GM19463 (cell line): Measurements from ENCODE around the gene RAB20.
A peak's percentile ranks its signal among the peaks of the same experiment; 100 is the strongest.
"Not testable (repeated sequence)": the region's sequence is repeated elsewhere in the genome, so short reads cannot be mapped to it uniquely, and the experiment has no call there.

Experiments
- ATAC-seq: cut with Tn5 transposase; IDR thresholded peaks from one replicate; pipeline ENCODE4 v1.9.1; 2021; ENCODE audit warnings: mild to moderate bottlenecking, moderate library complexity; ENCODE audit not compliant: unreplicated experiment

Gene RAB20

DNA sequence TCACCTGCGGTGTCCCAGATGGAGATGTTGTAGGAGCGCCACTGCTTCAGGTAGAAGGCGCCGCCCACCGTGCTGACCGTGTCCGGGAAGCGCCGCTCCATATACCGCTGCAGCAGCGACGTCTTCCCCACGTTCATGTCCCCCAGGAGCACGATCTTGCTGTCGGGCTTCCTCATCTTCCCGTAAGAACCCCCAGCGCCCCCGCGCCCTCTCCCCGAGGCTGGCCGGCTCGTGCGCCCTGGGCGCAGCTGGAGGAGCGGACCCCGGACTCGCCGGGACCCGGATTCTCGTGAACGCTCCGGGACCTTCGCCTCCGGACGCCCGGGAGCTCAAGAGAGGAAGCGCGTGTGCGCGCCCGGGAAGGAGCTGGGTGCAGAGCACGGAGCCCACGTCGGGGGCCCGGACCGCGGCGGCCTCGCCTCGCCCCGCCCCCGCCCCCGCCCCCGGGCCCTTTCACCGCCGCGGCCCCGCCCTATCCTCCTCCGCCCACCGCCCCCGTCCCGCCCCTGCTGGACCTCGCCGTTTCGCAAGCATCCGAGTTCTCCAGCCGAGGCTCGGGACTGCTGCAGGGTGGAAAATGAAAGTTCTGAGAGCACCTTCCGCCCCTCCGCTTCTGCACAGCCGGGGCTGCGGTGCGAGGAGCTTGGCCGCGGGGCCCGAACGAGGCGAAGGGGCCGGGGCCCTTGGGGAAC is at the start of gene RAB20:
Gene RAB20, minus strand, starts transcription at position 379 of the 692 bp plus-strand sequence. Its CDS starts 203 bp downstream, at position 176.
- ATAC-seq, result peak; percentile 78

DNA sequence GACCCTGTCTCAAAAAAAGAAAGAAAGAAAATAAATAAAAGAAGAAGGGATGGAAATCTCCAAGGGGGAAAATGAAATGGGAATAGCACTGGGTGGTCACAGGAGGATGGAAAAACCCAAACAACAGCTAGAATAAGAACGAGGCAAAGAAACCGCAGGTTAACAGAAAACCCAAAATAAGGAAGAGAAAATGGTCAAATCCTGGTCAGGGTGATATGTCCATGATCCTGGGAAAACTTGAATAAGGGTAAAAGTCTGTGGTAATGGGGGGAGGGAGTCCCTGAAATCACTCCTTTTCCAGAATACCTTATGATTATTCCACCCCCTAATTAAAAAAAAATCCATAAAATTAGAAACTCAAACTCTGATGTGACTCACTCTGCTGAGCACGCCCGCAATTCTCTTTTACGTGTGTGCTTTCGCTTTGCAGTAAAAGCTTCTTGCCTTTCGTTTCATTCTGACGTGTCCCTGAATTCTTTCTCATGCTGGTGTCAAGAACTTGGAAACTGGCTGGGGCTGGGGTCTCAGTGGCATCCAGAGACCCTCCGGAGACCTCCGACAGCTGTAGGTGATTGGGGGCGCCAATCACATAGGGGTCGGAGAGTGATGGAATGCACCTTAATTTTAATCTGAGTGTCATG is 49.6 kb upstream of the RAB20 start:
- ATAC-seq, result no peak

GRCh38 chr13:110607675-110608224 is 46.2 kb upstream of the RAB20 start:
- ATAC-seq, result no peak

DNA sequence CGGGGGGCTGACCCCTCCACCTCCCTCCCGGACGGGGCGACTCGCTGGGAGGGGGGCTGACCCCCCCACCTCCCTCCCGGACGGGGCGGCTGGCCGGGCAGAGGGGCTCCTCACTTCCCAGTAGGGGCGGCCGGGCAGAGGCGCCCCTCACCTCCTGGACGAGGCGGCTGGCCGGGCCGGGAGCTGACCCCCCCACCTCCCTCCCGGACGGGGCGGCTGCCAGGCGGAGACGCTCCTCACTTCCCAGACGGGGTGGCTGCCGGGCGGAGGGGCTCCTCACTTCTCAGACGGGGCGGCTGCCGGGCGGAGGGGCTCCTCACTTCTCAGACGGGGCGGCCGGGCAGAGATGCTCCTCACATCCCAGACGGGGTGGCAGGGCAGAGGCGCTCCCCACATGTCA is 44.8 kb upstream of the RAB20 start:
- ATAC-seq, result not testable (repeated sequence)

- ATAC-seq, result no peak
Measured at GRCh38 chr13:110605132-110605531, 43.6 kb upstream of the RAB20 start.

DNA sequence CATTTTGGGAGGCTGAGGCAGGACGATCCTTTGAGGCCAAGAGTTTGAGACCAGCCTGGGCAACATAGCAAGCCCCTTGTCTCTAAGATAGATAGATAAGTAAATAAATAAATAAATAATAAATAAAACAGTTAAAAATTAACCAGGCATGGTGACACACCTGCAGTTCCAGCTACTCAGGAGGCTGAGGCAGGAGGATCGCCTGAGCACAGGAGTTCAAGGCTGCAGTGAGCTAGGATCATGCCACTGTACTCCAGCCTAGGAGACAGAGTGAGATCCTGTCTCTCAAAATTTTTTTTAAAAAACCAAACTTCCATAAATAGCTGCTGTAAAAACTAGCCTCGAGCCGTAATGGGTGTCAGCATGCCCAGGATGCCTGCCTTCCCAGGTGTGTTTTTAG is 39.5 kb upstream of the RAB20 start:
- no peak for ATAC-seq

DNA sequence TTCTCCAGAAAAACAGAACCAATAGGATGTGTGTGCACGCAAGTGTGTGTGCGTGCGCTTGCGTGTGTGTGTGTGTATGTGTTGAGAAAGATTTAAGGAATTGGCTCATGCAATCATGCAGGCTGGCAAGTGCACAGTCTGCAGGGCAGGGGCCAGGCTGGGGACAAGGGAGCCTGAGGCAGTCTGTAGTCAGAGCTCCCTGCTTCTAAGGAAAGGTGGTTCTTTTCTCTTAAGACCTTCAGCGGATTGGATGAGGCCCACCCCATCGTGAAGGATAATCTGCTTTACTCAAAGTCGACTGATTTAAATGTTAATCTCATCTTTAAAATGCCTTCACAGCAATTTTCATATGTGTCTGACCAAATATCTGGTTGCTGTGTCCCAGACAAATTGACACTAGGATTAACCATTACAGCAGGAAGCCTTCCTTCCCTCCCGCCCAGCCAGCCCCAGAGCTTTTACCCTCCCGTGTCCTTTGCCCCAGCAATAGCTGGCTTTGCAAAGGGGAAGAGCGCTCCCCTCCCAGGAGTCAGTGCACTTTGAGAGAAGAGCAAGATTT is 38.8 kb upstream of the RAB20 start:
- ATAC-seq, result no peak

- ATAC-seq, result no peak
Measured at GRCh38 chr13:110597041-110597689, 35.6 kb upstream of the RAB20 start.

DNA sequence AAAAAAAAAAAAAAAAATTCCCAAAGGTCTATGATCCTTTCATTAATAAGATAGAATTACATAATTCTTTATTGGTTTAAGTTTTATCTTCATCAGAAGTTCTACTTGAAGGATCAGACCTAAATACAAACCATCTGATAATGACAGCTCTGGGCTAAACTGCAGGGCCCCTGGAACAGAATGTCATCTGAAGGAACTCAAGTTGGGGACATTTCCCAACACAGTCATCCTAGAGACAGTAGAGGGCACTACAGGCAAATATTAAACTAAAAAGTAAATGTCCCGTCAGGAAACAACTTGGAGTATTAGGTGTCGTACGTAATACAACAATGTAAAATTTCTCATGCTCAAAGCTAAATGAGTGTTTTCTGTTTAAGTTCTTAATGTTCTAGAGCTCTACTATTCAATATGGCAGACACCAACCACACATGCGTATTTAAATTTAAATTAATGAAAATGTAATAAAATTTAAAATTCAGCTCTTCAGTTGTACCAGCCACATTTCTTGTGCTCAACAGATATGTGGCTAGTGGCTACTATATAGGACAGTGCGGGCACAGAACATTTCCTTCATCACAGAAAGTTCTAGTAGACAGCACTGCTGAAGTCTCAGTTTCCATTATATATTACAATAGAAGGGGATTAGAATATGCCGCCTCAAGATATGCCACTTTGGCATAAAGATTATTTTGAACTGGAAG is 32.1 kb upstream of the RAB20 start:
- ATAC-seq, result peak; percentile 82

DNA sequence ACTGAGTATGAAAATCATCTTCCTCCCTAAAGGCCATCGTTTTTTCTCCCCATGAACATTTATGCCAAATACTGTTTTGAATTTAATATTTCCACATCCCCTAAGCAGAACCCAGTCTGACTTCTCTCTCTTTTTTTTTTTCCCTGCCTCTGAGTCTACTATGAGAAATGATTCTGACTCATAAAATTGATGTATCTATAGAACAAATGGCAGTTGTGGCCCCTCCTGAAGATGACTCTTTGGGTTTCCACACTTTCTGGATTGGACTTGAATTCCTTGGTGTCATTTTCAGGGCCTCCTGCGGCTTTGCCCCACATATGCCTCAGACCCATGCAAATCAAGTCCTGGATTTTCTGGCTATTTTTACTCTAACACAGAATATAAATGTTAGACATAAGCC is 31.1 kb upstream of the RAB20 start:
- ATAC-seq, result no peak

- ATAC-seq, result no peak
Measured at GRCh38 chr13:110590577-110590976, 29.1 kb upstream of the RAB20 start.

DNA sequence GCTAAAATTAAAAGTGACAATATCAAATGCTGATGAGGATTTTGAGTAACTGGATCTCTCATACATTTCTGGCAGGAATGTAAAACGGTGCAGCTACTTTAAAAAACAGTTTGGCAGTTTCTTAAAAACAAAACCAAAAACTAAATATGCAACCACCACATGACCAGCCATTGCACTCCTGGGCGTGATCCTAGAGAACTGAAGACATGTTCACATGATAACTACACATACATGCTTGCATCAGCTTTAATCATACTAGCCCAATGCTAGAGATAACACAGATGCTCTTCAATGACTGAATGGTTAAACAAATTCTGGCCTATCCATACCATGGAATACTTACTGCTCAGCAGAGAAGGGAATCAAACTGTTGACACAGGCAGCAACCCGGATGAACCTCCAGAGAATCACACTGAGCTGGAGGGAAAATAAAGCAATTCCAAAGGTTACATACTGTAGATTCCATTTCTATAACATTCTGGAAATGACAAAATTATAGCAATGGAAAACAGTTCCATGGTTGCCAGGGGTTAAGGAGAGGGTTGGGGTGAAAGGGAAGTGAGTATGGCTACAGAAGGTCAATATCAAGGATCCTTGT is 28.4 kb upstream of the RAB20 start:
- ATAC-seq, result no peak

DNA sequence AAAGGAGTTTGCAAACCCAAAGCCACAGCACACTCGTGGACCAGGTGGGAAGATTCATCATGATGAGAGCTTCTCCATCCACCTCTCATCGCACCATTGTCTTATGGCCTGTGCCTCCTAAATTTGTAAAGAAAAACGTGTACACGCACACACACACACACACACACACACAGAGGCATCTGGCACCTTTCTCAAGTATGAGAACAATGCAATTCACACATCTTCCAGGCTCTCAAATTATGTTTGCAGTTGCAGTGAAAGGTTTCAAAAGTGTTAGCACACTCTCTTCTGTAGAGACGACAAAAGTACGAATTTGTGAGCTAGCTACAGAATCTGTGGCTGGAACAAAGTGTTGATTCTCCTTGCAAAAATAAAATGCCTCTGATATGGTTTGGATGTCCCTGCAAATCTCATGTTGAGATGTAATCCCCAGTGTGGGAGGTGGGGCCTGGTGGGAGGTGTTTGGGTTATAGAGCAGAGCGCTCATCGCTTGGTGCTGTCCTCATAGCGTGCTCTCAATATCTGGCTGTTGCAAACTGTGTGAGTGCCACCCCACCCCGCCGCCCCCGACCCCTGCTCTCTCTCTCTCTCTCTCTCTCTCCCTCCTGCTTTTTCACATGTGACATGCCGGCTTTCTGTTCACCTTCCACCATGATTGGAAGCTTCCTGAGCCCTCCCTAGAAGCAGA is 21.8 kb upstream of the RAB20 start:
- ATAC-seq, result no peak

GRCh38 chr13:110582421-110582954 is 21.0 kb upstream of the RAB20 start:
- no peak for ATAC-seq

- no peak for ATAC-seq
Measured at GRCh38 chr13:110581506-110582185, 20.1 kb upstream of the RAB20 start.

DNA sequence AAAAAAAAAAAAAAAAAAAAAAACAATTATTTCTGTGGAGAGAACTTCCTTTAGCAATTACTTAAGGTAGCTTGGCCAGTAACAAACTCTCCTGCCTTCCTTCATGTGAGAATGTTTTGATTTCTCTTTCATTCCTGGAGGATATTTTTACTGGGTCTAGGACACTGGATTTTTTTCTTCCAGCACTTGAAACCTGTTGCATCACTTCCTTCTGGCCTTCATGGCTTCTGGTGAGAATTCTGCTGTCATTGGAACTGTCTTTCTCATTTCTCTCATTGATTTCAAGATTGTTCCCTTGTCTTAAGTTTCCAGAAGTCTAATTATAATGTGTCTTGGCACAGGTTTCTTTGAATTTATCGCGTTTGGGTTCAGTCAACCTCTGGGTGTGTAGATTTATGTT is 19.3 kb upstream of the RAB20 start:
- no peak for ATAC-seq

DNA sequence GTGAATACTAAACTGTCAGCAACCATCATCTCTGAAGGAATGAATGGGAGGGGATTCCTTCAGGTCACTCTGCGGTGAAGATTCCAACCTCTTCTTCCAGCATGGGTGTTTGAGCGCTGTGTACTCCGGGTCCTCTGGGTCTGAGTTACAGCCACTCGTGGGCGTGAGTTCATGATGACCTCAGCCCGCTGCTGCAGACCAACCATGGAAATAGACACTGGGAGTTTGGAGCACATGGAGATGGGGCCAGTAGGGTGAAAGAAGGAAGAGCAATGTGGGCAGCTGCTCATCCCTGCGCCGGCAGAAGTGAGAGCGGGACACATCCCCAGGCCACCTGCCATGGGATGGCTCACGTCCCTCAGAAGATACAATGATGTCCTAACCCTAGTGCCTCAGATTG is 16.8 kb upstream of the RAB20 start:
- no peak for ATAC-seq

GRCh38 chr13:110576736-110577476 is 15.4 kb upstream of the RAB20 start:
- no peak for ATAC-seq

DNA sequence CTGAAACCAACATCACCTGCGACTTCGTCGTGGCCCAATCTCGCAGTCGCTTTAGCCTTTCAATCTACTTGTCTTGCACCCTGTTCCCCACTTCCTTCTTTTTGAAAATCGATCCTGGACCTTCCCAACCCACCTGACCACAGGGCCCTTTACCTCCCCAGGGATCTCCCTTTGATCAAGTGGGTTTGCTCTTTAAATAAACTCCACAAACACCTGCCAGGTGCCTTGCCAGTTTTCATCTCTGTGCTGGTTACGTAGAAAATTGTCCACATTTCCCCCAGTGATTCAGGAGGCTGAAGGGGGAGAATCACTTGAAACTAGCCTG is 14.5 kb upstream of the RAB20 start:
- no peak for ATAC-seq
